T-helper 1 cell (primary cell): Measurements from ENCODE around the gene OSGIN1.

ENCODE experiments used
- DNase-seq, 5 donors: peaks; one replicate each; pipeline ENCODE4 v3.0.0-alpha.2; 2012 to 2020

Gene OSGIN1

GRCh38 chr16:83973581-83974385 is 20.7 kb downstream of the OSGIN1 start:
- DNase-seq: no peak

- DNase-seq: no peak
Measured at GRCh38 chr16:83974475-83974874, 21.4 kb downstream of the OSGIN1 start.

GRCh38 chr16:83975590-83976260 is 22.7 kb downstream of the OSGIN1 start:
- no peak for DNase-seq

GRCh38 chr16:83977056-83977815 is 24.2 kb downstream of the OSGIN1 start:
- no peak for DNase-seq

GRCh38 chr16:83978401-83978904 is 25.4 kb downstream of the OSGIN1 start:
- no peak for DNase-seq

GRCh38 chr16:83979441-83979840 is 26.4 kb downstream of the OSGIN1 start:
- DNase-seq: no peak

GRCh38 chr16:83980794-83981193 is 27.8 kb downstream of the OSGIN1 start:
- no peak for DNase-seq

- DNase-seq: no peak
Measured at GRCh38 chr16:83981799-83982198, 28.8 kb downstream of the OSGIN1 start.

- no peak for DNase-seq
Measured at GRCh38 chr16:83983491-83983890, 30.5 kb downstream of the OSGIN1 start.

GRCh38 chr16:83989300-83989699 is 36.3 kb downstream of the OSGIN1 start:
- no peak for DNase-seq

- DNase-seq: no peak
Measured at GRCh38 chr16:83990492-83990891, 37.5 kb downstream of the OSGIN1 start.

GRCh38 chr16:83992624-83993023 is 39.6 kb downstream of the OSGIN1 start:
- no peak for DNase-seq

- DNase-seq: peak in 1 of 5 donors; percentile 22
Measured at GRCh38 chr16:83994087-83994486, 41.0 kb downstream of the OSGIN1 start.

GRCh38 chr16:83994703-83995102 is 41.7 kb downstream of the OSGIN1 start:
- DNase-seq: no peak

- no peak for DNase-seq
Measured at GRCh38 chr16:83995754-83996153, 42.7 kb downstream of the OSGIN1 start.

GRCh38 chr16:83996481-83997252 is 43.6 kb downstream of the OSGIN1 start:
- DNase-seq: no peak

- DNase-seq: no peak
Measured at GRCh38 chr16:83998091-83998490, 45.1 kb downstream of the OSGIN1 start.

- no peak for DNase-seq
Measured at GRCh38 chr16:84000989-84001642, 48.1 kb downstream of the OSGIN1 start.

GRCh38 chr16:84001726-84002125 is 48.7 kb downstream of the OSGIN1 start:
- DNase-seq: no peak

GRCh38 chr16:84003038-84003437 is 50.0 kb downstream of the OSGIN1 start:
- no peak for DNase-seq

- no peak for DNase-seq
Measured at GRCh38 chr16:84004442-84004841, 51.4 kb downstream of the OSGIN1 start.

GRCh38 chr16:84005391-84005790 is 52.4 kb downstream of the OSGIN1 start:
- no peak for DNase-seq
